HuH-7 (cell line): ENCODE measurements around the gene MLF2.
"Not testable (repeated sequence)": the region's sequence is repeated elsewhere in the genome, so short reads cannot be mapped to it uniquely, and the experiment has no call there.

Source experiments
- DNase-seq: peaks from one replicate; pipeline ENCODE4 v3.0.0; 2011; ENCODE audit warnings: low spot score

The MLF2 gene

DNA sequence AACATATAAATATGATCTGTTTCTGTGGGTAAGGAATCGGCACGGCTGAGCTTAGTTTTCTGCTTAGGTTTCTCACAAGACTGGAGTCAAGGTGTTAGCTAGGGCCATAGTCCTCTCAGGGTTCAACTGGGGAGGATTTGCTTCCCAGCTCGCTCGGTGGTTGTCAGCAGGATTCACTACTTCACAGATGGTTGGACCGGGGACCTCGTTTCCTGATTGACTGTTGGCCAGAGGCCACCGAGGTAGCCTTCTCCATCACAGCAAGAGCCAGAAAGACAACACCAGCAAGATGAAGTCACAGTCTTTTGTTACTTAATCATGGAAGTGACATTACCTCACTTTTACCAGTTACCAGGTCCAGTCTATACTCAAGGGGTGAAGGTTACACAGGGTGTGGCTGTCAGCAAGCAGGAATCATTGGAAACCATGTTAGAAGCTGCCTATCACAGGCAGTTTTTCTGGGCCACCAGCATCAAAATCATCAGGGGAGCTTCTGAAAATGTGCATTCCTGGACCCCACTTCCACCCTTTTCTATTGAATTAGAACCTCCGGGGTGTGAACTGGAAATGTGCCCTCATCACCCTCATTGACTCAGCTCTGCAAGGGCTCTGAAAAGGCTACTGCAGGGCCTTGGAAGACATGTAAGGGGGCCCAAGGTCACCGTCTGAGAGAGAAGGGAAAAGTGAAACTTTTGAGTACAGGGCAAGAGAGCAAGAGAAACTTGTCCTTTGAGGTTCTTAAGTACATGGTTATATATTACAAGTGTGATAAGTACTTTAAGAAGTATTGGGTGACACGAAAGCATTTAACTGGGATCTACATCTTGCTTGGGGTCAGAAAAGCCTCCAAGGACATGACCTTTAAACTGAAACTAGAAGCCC, 18.2 kb downstream of the MLF2 start:
- no peak for DNase-seq

DNA sequence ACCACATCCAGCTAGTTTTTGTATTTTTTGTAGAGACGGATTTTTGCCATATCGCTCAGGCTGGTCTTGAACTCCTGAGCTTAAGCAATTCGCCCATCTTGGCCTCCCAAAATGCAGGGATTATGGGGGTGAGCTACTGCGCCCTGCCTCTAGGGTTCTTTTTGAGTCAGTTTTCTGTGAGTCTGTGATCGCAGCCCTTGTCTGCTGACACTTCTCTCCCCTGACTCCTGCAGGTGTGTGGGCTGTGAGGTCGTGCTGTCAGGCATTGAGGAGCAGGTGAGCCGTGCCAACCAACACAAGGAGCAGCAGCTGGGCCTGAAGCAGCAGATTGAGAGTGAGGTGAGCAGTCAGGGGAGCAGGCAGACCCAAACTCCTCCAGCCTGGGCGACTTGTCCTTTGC, 22.8 kb downstream of the MLF2 start:
- DNase-seq = no peak

DNA sequence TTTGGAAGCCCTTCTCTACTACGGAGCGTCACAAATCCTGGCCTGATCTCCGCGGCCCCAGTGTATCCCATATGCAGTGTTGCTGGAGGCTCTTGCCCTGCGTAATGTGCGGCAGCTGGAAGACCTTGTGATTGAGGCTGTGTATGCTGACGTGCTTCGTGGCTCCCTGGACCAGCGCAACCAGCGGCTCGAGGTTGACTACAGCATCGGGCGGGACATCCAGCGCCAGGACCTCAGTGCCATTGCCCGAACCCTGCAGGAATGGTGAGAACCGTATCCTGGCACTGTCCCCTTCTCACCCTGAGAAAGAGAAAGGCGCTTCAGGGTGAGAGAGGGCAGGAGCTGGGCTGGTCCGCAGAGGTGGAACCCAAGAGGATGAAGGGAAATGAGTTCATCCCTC, 23.8 kb downstream of the MLF2 start:
- DNase-seq = no peak

DNA sequence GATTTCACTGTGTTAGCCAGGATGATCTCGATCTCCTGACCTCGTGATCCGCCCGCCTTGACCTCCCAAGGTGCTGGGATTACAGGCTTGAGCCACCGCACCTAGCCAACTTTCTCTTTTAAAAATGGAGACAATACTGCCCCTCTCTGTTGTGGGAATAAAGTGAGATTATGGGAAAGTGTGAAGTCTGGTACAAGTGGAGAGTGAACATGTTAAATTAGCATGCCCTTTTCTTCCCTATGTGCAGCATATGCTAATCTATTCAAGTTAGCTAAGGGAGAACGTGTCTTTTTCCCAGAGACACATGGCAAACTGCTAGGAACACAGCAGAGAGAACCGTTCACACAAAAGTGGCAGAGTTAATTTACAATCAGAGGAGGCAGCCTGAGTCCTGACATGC, 27.6 kb downstream of the MLF2 start:
- DNase-seq = no peak

DNA sequence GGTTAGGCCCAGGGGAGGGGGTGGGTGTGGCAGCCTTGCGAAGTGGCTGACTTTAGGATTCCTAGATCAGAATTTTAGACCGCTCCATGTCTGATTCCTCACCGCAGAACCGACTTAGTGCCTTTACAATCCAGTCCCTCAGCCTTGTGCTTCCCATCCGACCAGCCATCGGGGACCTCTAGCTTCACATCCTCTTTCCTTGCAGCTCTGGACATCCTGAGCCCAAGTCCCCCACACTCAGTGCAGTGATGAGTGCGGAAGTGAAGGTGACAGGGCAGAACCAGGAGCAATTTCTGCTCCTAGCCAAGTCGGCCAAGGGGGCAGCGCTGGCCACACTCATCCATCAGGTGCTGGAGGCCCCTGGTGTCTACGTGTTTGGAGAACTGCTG, 28.5 kb downstream of the MLF2 start:
- no peak for DNase-seq

DNA sequence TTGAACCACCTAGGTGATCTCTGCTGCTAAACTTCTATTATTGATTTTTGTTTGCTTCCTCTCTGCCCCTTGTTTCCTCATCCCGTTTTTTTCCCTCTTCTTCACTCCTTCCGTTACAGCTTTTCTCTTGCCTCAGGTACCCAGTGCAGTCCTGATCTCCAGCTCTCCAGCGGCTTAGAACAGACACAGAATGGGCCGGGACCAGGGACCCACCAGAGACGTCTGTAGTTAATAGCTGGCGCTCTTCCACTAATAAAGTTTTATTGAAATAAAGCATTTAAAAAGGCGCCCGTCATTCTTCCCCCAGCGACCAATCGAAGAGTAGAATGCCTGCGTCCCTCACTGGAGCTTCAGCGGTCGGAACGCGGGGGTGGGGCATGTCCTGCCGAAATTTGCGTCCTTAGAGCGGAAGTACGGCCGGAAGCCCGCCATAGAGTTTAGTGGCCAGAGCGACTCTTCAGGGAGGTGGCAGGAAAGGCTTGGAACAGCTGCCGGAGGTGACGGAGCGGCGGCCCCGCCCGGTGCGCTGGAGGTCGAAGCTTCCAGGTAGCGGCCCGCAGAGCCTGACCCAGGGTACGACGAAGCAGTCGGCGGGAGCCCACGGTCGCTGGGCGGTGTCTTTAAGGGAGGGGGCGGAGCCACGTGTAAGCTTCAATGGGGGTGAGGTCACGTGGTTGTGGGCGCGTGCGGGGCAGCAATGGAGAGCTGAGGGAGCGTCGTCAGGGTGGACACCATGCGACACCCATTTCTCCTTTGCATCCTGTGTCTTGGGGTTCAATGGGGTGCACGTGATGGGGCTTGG, 29.1 kb downstream of the MLF2 start, which contains the start of gene COPS7A:
Gene COPS7A, plus strand, starts transcription at position 440 of the 802 bp plus-strand sequence. CDS start 611 bp downstream, outside the sequence.
- peak; percentile 96 for DNase-seq

DNA sequence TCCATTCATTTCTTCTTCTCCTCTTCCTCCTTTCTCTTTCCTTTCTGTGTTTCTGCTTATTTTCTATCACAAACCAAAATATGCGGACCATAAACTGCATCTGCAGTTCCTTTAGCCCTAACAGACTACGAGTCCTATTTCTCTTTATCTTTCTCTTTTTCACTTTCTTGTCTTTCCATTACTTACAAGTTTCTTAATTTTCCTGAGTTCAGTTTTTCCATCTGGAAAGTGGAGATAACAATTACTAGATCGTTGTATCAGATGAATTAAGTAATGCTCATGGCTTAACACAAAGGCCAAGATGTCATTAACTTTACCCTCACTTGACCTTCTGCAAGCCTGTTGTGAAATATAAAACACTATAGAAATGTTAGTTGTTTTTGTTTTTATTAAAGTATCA, 30.1 kb downstream of the MLF2 start:
- DNase-seq = no peak

DNA sequence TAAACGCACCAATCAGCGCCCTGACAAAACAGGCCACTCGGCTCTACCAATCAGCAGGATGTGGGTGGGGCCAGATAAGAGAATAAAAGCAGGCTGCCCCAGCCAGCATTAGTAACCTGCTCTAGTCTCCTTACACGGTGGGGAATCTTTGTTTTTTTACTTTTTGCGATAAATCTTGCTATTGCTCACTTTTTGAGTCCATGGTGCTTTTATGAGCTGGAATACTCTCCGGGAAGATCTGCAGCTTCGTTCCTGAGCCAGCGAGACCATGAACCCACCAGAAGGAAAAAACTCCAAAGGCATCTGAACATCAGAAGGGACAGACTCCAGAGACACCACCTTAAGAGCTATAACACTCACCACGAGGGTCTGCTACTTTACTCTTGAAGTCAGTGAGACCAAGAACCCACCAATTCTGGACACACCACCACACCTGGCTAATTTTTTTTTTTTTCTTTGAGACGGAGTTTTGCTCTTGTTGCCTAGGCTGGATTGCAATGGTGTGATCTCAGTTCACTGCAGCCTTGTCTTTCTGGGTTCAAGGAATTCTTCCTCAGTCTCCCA, 36.0 kb downstream of the MLF2 start:
- no peak for DNase-seq

DNA sequence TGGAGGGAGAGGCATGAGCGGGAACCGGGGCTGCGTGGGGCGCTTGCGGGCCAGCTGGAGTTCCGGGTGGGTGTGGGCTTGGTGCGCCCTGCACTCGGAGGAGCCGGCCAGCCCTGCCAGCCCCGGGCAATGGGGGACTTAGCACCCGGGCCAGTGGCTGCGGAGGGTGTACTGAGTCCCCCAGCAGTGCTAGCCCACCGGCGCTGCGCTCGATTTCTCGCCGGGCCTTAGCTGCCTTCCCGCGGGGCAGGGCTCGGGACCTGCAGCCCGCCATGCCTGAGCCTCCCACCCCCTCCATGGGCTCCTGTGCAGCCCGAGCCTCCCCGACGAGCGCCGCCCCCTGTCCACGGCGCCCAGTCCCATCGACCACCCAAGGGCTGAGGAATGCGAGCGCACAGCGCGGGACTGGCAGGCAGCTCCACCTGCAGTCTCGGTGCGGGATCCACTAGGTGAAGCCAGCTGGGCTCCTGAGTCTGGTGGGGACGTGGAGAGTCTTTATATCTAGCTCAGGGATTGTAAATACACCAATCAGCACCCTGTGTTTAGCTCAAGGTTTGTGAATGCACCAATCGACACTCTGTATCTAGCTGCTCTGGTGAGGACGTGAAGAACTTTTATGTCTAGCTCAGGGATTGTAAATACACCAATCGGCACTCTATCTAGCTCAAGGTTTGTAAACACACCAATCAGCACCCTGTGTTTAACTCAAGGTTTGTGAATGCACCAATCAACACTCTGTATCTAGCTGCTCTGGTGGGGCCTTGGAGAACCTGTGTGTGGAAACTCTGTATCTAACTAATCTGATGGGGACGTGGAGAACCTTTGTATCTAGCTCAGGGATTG, 36.7 kb downstream of the MLF2 start:
- not testable (repeated sequence) for DNase-seq

DNA sequence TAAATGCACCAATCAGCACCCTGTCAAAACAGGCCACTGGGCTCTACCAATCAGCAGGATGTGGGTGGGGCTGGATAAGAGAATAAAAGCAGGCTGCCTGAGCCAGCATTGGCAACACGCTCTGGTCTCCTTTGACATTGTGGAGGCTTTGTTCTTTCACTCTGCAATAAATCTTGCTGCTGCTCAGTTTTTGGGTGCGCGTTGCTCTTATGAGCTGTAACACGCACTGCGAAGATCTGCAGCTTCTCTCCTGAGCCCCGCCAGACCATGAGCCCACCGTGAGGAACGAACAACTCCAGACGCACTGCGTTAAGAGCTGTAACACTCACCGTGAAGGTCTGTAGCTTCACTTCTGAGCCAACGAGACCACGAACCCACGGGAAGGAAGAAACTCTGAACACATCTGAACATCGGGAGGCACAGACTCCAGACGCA, 44.0 kb downstream of the MLF2 start:
- DNase-seq = no peak

DNA sequence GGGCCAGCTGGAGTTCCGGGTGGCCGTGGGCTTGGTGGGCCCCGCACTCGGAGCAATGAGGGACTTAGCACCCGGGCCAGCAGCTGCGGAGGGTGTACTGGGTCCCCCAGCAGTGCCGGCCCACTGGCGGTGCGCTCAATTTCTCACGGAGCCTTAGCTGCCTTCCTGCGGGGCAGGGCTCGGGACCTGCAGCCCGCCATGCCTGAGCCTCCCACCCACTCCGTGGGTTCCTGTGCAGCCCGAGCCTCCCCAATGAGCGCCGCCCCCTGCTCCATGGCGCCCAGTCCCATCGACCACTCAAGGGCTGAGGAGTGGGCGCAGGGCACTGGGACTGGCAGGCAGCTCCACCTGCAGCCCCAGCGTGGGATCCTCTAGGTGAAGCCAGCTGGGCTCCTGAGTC, 44.6 kb downstream of the MLF2 start:
- DNase-seq = not testable (repeated sequence)

DNA sequence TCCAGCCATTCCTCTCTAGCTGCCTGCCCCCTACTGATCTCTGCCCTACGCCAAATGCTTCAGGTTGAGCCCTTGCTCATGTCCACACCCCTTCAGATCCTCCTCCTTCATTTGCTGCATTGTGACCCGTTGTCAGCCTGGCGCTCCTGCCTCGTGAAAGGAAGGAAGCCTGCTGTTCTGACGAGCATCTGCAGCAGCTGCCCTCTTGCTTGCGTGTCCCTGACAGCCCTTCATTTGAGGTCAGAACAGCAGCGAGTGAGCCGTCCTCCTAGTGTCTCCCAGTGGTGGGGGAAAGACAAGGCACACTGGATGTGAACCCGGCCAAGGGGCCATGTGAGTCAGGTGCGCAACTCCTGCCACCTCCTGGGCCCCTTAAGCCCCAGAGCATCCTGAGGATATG, 49.3 kb downstream of the MLF2 start:
- no peak for DNase-seq

DNA sequence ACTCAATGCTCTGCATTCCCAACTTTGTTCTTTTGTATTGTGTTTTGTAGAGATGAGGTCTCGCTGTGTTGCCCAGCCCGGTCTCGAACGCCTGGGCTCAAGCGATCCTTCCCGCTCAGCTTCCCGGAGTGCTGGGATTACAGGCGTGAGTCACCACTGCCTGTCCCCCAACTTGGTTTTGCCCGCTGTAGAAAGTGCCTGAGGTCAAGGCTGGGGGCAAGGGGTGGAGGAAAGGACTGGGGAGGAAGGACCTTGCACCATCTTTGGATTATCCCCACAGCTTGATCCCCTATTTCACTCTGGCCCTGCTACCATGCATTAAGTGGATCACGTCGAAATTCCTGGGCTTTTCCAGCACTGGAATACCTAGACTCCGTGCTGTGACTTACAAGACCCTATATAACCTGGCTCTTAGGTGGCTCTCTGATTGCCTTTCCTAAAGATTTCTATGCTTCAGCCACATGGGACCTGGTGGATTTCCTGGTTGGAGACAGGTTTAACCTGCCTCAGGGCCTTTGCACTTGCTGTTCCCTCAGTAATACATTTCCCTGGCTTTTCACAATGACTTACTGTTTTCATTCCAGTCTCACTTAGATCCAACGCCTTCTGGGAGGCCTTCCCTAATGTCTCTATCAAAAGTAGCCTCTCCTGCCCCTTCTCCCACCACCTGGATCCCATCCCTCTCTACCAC, 51.7 kb downstream of the MLF2 start:
- no peak for DNase-seq

DNA sequence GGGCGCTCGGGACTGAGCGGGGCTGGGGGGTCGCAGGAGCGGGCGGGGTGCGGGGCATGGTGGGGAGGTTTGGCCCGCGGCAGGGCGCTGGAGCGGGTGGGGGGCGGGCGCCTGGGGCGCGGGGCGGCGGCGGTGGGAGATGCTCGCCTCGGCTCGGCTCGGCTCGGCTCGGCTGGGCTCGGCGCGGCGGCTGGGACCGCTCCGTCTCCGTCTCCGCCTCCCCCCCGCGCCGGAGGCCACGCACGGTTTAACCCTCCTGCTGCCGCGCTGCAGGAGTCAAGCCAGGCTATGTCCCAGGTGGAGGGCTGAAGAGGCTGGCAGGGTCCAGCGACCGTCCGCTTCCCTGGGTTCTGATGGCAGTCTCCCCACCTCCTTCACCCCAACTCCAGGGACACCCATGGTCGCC, 52.3 kb downstream of the MLF2 start, which contains the start of gene PIANP:
Gene PIANP, minus strand, starts transcription at position 170 of the 406 bp plus-strand sequence. CDS start 2,754 bp downstream, outside the sequence.
- DNase-seq = peak; percentile 61

DNA sequence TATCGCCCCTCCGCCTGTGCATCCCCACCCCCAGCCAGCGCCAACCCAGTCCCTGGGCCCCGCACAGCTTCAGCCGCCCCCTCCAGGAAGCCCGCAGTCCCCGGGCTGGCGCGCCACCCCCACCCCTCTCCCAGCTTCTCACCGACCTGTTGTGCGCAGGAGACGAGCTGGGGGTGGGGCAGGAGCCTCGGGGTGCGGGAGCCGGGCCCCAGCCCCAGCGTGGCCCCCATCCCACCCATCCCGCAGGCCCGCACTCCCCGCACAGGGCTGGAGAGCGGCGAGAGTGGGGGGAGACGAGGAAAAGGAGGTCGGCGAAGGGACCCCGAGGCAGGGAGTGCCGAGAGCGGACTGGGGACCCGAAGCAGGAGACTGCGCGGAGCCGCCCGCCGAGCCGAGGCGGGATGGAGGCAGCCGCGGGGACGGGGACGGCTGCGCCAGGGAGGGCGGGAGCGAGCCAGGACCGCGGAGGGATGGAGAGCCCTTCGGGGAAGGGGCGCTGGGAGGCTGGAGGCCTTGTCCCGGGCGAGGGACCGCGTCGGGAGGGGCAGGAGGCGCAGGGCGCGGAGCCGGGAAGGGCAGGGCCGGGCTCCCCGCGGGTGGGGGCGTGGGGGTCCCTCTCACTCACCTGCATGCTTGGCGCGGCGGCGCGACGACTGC, 52.8 kb downstream of the MLF2 start:
- DNase-seq = no peak

DNA sequence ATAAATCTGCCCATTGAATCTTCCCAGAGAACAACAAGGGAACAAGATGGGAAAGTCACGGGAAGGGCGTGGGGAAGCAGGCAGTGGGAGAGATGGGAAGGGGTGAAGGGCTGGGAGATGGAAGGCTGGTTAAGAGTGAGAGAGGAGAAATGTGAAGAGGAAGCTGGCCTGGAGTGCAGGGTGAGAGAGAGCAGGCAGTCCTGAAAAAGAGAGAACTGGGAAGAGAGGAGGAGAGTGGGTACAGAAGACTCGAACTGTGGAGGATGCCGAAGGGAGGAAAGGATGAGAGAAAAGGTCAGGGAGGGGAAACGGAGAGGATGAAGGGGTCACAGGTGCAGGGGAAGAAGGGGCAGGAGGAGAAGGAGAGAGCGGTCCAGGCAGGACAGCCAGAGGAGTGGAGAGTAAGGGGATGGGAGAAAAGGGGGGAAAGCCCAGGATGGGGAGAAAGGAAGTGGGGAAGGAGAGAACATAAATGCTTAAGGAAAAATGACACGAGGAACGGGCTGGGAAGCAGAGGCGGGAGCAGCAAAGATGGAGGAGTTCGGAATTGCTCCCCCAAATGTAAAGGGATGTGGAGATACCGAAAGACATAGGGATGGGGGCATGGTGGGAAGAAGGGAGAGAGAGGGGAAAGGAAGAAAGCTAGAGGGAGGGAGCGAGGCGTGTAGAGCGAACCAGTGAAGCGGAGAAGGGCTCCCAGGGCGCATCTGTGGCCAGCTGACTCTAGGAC, 53.5 kb downstream of the MLF2 start:
- no peak for DNase-seq

DNA sequence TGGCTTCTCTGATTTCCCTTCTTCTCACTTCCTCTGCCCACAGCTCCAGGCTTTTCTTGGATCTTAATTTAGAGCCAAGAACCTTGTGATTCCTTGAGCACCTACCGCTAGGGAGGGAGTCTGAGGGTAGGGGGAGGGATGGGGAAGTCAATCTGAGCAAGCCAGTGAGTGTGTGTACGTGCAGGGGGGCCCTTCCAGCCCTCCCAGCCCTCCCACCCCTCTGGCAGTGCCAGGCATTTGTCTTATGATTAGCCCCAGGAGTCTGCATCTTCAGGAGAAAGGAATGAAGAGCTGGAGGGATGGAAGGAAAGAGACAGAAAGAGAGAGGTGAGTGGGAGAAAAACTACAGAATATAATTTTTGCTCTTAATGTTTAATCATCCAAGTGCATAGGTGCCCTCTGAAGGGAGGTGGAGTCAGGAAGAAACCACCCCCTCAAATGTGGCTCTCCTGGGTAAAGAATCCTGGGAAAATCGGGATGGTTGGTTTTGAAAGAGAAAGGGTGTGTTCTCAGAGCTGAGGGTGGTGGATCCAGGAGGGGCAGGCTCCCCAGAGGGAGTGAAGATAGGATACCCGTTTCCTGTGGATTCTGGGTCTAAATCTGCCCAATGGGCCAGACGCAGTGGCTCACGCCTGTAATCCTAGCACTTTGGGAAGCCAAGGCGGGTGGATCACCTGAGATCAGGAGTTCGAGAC, 54.4 kb downstream of the MLF2 start:
- no peak for DNase-seq
